ENCODE data around the gene GADD45B.

DNA sequence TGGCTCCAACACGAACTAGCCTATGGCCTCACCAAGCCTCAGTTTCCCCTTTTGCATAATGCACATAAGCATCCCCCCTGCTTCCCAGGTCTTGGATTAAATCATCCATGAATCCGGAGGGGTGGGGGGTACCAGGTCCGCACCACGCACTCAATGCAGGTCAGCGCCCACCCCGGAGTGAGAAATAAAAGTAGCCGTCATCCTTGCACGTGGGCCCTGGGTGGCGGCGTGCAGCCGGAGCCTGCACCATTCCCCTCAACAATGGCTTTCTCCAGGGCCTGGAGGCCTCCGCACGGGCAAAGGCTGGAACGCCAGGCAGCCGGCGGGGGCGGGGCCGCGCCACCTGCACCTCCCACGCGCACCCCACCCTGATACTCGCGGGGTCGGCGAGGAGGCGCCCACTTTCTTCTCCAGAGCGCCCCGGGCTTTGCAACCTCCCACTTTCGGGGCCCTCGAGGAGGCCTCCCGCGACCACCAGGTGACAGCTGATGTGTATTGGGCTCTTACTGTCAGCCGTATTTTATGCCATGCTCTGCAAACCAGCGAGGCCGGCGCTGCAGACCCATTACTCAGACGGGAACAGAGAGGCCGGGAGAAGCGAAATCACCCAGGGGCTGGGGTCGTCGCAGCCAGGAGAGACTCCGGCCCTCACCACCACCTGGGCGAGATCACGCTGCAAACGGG is 767 bp upstream of the GADD45B start:
- TF ChIP-seq CTCF (IDR thresholded peaks at IDR 0.05 in 2 of 3, conservative IDR thresholded peaks at IDR 0.05 in 1 of 3; ENCODE audit: borderline replicate concordance in 1 of 3, insufficient read depth in 1 of 3, low read depth in 2 of 3, low read length in 2 of 3) (no peak), ATF3 (IDR thresholded peaks at IDR 0.05) (no peak)

Data from HCT116 (cell line).